Measurements from ENCODE around the gene MORC4. TPM values are rescaled to one million over a fixed set of nuclear protein-coding genes. Genes with fewer than 3 reads are reported as not detected.

MORC4 gene
- polyA plus RNA-seq, 1 of the 3 experiments (the other 2 are of a cell fraction), result 12.5 TPM

- H3K9me2 ChIP-seq, result no peaks in the 10 kb centered on the region
- H3F3A ChIP-seq (replicated peaks; ENCODE audit: insufficient read depth), result no peaks in the 10 kb centered on the region
- H2AFZ ChIP-seq (ENCODE audit: low read depth), result no peak within 1 kb of the TSS
- DNase-seq, result no peak
- no peaks in the 10 kb centered on the region for H4K20me1 ChIP-seq (ENCODE audit: insufficient read depth)
- no peaks in the 10 kb centered on the region for H3K36me3 ChIP-seq (replicated peaks in 1 of 2; ENCODE audit: control insufficient read depth in 1 of 2, insufficient read depth in 2 of 2, low read length in 1 of 2)
- no peak within 1 kb of the TSS for H3K27ac ChIP-seq (ENCODE audit: low read depth in 2 of 2, low read length in 1 of 2)
- H3K79me2 ChIP-seq (ENCODE audit: insufficient read depth), result no peaks in the 10 kb centered on the region
- no peak within 1 kb of the TSS for H3K9ac ChIP-seq
- 10% methylated on average over 2 of the region's 2 CpGs for WGBS (ENCODE audit: low lambda C conversion rate)
- H3K4me2 ChIP-seq, result no peak within 1 kb of the TSS
- H3K4me1 ChIP-seq (ENCODE audit: control insufficient read depth in 1 of 2, insufficient read depth in 2 of 2, low read depth in 1 of 2, low read length in 1 of 2), result peaks cover 0 to 5% of the 10 kb centered on the region in 2 experiments; a peak in 1 of 4 replicates
- H3K4me3 ChIP-seq (ENCODE audit: low read depth in 2 of 2, low read length in 1 of 2), result no peak within 1 kb of the TSS
- H3K9me3 ChIP-seq, result no peaks in the 10 kb centered on the region
- peaks cover 15% of the 10 kb centered on the region; the same call in 1 of the 2 replicates for H3K27me3 ChIP-seq (ENCODE audit: insufficient read depth)
- ChIA-PET POLR2A (no interaction called here), CTCF (interaction anchor here (1.6 kb wide), 1 partner anchor 26 kb away, joined by 4 read pairs; no protein-coding TSS in a partner anchor)
- no peak for TF ChIP-seq TEAD4 (IDR thresholded peaks at IDR 0.05; ENCODE audit: borderline replicate concordance, insufficient read depth)
- no peak for TF ChIP-seq MEF2A (IDR thresholded peaks at IDR 0.05; ENCODE audit: borderline replicate concordance, low read depth)
- no peak for TF ChIP-seq GATA2 (CRISPR knock-in tag; IDR thresholded peaks at IDR 0.05)
- no peak for TF ChIP-seq MXI1 (IDR thresholded peaks at IDR 0.05; ENCODE audit: low read depth, low read length)
- TF ChIP-seq PBX3 (IDR thresholded peaks at IDR 0.05), result no peak
- no peak for TF ChIP-seq USF1 (IDR thresholded peaks at IDR 0.05; ENCODE audit: borderline replicate concordance, low read depth)
Observed at GRCh38 chrX:106919932-106920452, 80.0 kb downstream of the MORC4 start, which contains the start of gene CLDN2. Gene CLDN2 (plus strand): TSS chrX:106920402. CDS start chrX:106928229, 7,827 bp downstream.

- Histone ChIP-seq H3K9ac (no peak overlapping the region), H4K20me1 (ENCODE audit: insufficient read depth) (no peaks in the 10 kb centered on the region), H3K4me2 (peak overlapping the region; percentile 40; the same call in 1 of the 2 replicates), H3F3A (replicated peaks; ENCODE audit: insufficient read depth) (peaks cover 3% of the 10 kb centered on the region), H3K79me2 (ENCODE audit: insufficient read depth) (no peaks in the 10 kb centered on the region), H3K4me1 (ENCODE audit: control insufficient read depth in 1 of 2, insufficient read depth in 2 of 2, low read depth in 1 of 2, low read length in 1 of 2) (peaks cover 0 to 5% of the 10 kb centered on the region in 2 experiments; a peak in 1 of 4 replicates), H3K27me3 (ENCODE audit: insufficient read depth) (peaks cover 15% of the 10 kb centered on the region; the same call in 1 of the 2 replicates), H3K36me3 (replicated peaks in 1 of 2; ENCODE audit: control insufficient read depth in 1 of 2, insufficient read depth in 2 of 2, low read length in 1 of 2) (no peaks in the 10 kb centered on the region), H2AFZ (ENCODE audit: low read depth) (no peak overlapping the region), H3K9me2 (no peaks in the 10 kb centered on the region), H3K4me3 (ENCODE audit: low read depth in 2 of 2, low read length in 1 of 2) (no peak overlapping the region), H3K27ac (ENCODE audit: low read depth in 2 of 2, low read length in 1 of 2) (peak overlapping the region in 1 of 2 experiments; percentile 44; a peak in 3 of 4 replicates), H3K9me3 (no peaks in the 10 kb centered on the region)
- ChIA-PET POLR2A (no interaction called here), CTCF (no interaction called here)
- DNase-seq, result no peak
- WGBS (ENCODE audit: low lambda C conversion rate), result 16% methylated on average over 5 of the region's 6 CpGs
- TF ChIP-seq EP300 (IDR thresholded peaks at IDR 0.05; ENCODE audit: borderline replicate concordance in 1 of 2, low read depth in 1 of 2, low read length in 1 of 2), result peak in 1 of 2 experiments; percentile 85; a peak in 2 of 4 replicates
- no peak for TF ChIP-seq ELF1 (IDR thresholded peaks at IDR 0.05)
- TF ChIP-seq TCF12 (IDR thresholded peaks at IDR 0.05), result peak; percentile 95
- TF ChIP-seq USF2 (IDR thresholded peaks at IDR 0.05; ENCODE audit: borderline replicate concordance, low read depth, low read length), result no peak
- peak; percentile 38; the same call in 1 of the 2 replicates for TF ChIP-seq GABPA (IDR thresholded peaks at IDR 0.05; ENCODE audit: low read depth)
- TF ChIP-seq FOSL2 (IDR thresholded peaks at IDR 0.05; ENCODE audit: borderline replicate concordance, low read depth), result peak; percentile 42; the same call in 1 of the 2 replicates
- no peak for TF ChIP-seq TAF1 (IDR thresholded peaks at IDR 0.05; ENCODE audit: borderline replicate concordance, low read depth, low read length)
- TF ChIP-seq JUND (IDR thresholded peaks at IDR 0.05), result peak; percentile 58
- TF ChIP-seq SIN3A (IDR thresholded peaks at IDR 0.05; ENCODE audit: borderline replicate concordance, low read depth, low read length), result no peak
- TF ChIP-seq YY1 (IDR thresholded peaks at IDR 0.05; ENCODE audit: low read depth), result no peak
- TF ChIP-seq NFIC (IDR thresholded peaks at IDR 0.05; ENCODE audit: borderline replicate concordance), result peak; percentile 98
- peak; percentile 56; the same call in 1 of the 2 replicates for TF ChIP-seq TEAD4 (IDR thresholded peaks at IDR 0.05; ENCODE audit: borderline replicate concordance, insufficient read depth)
- TF ChIP-seq CHD2 (IDR thresholded peaks at IDR 0.05; ENCODE audit: low read length, partially characterized antibody), result no peak
- no peak for TF ChIP-seq USF1 (IDR thresholded peaks at IDR 0.05; ENCODE audit: borderline replicate concordance, low read depth)
- TF ChIP-seq EZH2phosphoT487 (IDR thresholded peaks at IDR 0.05; ENCODE audit: borderline replicate concordance, low read depth), result no peak
- TF ChIP-seq GATA2 (CRISPR knock-in tag; IDR thresholded peaks at IDR 0.05), result no peak
- no peak for TF ChIP-seq RAD21 (IDR thresholded peaks at IDR 0.05; ENCODE audit: low read length)
- TF ChIP-seq CTCF (IDR thresholded peaks at IDR 0.05), result no peak
Observed at GRCh38 chrX:106917830-106918500, 82.0 kb downstream of the MORC4 start.
